NOMO-1 treated with DMSO at 0.1 percent for 48 hours (cell line): Measurements from ENCODE around the gene MT1E.
"Not testable (repeated sequence)": the region's sequence is repeated elsewhere in the genome, so short reads cannot be mapped to it uniquely, and the experiment has no call there.

Experiments used
- DNase-seq: peaks from one replicate; lab custom pipeline; 2025; ENCODE audit not compliant: unreplicated experiment; lab: John Stamatoyannopoulos, UW

The MT1E gene

DNA sequence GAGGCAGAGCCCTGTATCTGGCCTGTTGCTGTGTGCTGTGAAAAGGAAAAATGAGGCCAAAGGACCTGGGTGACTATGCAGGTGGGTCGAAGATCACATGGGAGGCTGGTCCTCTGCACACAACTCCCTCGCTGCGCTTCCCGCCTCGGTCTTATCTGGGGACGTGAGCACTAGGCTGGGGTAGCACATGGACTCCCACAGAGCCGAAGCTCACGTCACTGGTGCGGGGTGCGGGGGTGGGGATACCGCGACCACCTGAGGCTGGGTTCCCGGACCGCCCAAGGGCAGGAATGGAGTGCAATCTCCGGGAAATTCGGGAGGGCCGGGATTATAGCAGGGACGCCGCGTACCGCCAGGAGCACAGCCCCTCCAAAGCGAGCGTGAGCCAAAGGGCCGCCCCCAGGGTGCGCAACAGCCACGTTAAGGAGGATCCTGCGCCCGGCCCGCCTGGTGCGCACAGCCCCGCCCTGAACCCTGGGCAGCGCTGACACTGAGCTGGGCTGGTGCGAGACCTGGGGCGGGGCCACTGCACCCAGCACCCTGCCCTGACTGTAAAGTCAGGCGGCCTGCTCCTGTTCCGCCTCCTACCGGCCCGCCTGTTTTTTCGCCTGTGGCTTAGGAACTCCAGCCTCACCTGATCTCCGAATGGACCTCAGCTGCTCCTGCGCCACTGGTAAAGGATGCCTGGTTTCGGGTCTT is 17.6 kb downstream of the MT1E start:
- peak; percentile 84 for DNase-seq

DNA sequence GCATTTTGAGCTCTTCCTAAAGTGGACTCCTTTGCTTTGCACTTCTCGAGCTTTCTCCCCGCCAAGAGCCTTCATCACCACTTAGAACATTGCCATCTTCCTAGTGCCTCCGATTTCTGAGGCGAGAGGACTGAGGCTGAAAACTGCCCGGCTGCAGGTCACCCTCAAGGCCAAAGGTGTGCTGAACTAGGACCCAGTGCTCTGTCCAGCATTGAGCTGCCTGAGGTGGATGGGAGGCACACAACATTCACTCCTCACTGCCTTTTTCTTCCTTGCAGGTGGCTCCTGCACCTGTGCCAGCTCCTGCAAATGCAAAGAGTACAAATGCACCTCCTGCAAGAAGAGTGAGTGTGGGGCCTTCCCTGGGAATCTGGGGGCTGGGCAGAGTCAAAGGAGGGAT is 18.3 kb downstream of the MT1E start:
- no peak for DNase-seq

DNA sequence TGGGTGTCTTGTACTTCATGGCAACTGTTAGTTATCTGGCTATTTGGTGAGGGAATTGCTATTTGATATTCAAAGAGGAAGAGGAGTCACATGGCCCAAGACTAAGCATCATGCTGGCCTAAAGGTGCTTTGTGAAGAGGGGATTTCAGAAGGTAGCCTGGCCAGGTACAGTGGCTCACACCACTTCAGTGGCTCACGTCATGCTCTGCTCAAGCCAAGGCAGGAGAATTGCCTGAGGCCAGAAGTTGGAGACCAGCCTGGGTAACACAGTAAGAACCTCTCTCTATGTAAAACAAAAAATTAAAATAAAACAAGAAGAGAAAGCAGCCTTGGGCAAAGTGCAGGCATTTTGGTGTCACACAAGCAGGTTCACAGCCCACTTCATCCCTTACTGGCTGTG is 19.7 kb downstream of the MT1E start:
- DNase-seq, result no peak

DNA sequence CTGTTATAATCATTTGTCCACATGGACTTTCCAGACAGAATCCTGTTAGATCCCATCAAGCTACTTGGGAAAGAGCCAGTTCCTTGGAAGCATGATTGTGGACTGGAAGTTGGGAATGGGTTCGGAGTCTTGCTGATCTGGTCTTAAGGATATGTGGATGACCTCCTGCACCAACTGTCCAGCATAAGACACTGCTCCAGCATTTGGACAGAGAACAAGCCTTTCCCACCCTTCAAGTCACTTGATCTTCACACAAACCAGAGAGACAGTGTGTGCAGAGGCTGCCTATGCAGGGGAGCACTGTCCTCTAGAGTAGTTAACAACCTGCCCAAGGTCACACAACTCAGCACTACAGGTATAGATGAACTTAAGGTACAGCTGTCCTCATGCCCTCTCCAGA is 20.3 kb downstream of the MT1E start:
- no peak for DNase-seq

DNA sequence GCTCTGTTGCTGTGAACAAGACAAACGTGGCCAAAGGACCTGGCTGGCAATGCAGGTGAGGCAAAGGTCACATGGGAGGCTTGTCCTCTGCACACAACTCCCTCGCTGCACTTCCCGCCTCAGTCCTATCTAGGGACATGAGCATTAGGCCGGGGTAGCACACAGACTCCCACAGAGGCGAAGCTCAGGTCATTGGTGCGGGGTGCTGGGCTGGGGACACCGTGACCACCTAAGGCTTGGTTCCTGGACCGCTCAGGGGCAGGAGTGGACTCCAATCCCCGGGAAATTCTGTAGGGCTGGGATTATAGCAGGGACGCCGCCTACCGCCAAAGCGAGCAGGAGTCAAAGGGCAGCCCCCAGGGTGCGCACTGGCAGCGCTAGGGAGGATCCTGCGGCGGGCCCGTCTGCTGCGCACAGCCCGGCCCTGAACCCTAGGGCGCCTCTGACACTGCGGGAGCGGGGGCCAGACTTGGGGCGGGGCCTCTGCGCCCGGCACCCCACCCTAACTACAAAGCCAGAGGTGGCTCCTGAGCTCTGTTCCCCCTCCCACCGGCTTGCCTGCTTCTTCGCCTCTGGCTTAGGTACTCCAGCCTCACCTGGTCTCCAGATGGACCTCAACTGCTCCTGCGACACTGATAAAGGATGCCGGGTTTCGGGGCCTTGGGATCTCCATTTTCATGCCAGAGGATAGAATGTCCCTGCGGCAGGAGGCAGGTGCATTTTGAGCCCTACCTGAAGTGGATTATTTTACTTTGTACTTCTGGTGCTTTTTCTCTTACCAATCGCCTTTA is 22.3 kb downstream of the MT1E start:
- no peak for DNase-seq

DNA sequence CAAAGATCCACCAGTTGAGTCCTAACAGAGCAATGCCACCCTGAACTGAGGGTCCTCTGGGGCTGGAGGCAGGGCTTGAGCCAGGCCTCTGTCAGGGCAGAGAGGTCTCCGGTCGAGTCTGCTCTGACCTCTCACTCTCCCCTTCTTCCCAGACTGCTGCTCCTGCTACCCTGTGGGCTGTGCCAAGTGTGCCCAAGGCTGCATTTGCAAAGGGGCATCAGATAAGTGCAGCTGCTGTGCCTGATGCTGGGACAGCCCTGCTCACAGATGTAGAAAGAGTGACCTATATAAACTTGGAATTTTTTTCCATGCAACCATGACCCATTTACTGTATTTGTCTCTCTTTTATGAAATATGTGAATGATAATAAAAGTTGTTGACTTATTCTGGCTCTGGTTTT is 23.7 kb downstream of the MT1E start:
- DNase-seq, result no peak

DNA sequence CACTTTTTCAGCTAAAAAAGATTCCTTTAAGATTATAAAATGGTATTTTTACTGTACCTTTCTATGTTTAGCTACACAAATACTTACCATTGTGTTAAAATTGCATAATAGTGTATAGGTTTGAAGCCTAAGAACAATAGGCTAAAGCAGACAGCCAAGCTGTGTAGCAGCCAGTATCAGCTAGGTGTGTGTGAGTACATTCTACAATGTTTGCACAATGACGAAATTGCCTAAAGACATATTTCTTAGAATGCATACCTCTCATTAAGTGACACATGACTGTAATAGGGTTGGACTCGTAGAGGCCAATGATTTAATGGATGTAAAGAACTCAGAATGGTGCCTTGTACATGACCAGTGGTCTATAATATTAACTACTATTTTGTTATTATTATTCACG is 24.2 kb downstream of the MT1E start:
- DNase-seq, result no peak

DNA sequence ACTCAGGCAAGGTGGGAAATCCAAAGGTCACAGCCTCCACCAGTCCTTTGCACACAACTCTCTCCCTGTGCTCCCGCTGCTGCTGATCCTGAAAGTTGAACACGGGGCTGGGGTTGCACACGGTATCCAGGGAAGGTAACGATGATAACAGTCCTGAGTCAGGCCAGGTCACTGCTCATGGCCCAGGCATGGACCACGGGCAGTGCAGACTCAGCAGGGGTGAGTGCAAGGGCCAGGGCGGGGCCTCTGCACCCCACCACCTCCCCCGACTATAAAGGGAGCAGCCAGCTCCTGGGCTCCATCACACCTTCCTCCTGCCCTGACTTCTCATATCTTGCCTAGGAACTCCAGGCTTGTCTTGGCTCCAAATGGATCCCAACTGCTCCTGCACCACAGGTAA is 26.0 kb downstream of the MT1E start, which contains the start of gene MT1B:
Gene MT1B (plus strand): TSS at position 301 of the 400 bp plus-strand sequence. CDS start 68 bp downstream, at position 369.
- DNase-seq, result no peak

DNA sequence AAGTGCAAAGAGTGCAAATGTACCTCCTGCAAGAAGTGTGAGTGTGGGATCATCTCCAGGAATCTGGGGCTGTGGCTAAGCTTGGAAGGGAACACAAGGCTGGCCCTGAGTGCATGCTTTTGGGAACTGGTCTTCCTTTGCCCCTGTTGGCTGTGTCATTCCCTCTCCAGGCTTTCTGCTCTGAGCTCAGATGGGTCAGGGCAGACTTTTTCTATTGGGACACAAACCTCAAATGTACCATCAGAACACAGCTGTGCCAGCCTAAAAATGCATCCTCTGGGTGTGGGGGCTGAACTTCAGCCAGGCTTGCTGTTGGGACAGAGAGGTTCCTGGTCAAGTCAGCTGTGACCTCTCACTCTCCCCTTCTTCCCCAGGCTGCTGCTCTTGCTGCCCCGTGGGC is 27.0 kb downstream of the MT1E start:
- DNase-seq, result no peak

DNA sequence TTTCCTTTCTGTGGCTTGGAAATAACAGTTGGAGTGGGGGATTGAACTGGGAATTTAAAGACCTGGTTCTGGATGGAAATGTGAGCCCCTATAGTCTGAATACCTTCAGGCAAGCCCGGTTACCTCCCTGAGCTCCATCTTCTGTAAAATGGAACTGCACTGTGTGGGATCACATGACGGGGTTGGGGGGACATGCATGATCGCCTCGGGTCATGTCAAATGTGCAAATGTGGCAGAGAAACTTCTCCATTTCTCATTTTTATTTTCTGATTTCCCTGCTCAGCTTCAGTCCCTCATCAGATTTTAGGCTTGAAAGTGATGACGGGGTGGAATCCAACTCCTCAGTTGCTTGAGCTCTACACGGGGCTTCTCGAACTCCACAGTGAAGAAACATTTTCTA is 27.6 kb downstream of the MT1E start:
- DNase-seq, result no peak

DNA sequence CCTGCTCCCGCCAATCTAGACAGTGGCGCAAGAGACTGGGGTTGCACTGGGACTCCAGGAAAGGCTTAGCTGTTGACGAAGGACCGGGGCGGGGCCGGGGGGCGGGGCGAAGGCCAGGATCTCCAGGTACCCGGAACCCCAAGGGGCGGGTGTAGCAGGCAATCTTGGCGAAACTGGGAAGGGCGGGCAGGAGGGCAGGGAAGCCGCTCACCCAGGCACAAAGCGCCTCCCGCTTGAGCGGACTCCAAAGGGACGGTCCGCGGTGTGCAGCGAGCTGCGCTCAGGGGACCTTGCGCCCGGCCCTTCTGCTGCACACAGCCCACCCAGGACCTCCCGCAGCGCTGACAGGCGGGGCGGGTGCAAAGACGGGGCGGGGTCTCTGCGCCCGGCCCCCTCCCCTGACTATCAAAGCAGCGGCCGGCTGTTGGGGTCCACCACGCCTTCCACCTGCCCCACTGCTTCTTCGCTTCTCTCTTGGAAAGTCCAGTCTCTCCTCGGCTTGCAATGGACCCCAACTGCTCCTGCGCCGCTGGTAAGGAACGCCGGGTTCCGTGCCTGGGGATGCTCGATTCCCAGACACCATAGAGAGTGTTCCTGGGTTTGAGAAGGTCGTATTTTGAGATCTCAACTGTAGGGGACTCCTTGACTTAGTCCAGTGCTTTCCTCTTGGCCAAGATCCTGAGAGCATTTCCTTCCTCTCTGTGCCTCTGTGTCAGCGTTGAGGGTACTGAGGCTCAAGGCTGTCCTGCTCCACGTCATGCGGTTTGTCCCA is 32.2 kb downstream of the MT1E start, which contains the start of gene MT1F:
Gene MT1F (plus strand): TSS at position 405 of the 772 bp plus-strand sequence. CDS start 100 bp downstream, at position 505.
- peak; percentile 74 for DNase-seq

DNA sequence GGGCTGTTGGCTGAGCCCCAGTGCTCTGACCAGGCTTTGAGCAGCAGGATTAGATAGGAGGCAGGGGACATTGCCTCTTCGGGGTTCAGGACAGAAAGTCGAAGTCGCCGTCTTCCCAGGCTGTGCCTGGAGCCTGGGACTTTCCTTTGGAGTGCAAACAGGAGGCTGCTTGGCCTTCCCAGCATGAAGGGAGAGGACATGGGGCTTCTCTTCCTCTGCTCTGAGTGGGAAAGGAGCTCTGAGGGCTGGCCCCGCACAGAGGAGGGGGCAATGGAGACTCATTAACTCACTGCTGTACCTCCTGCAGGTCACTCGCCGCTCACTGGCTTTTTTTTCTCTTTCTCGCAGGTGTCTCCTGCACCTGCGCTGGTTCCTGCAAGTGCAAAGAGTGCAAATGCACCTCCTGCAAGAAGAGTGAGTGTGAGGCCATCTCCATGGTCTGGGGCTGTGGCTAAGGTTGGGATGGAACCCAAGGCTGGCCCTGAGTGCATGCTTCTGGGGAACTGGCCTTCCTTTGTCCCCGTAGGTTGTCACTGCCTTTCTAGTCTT is 32.8 kb downstream of the MT1E start:
- no peak for DNase-seq

DNA sequence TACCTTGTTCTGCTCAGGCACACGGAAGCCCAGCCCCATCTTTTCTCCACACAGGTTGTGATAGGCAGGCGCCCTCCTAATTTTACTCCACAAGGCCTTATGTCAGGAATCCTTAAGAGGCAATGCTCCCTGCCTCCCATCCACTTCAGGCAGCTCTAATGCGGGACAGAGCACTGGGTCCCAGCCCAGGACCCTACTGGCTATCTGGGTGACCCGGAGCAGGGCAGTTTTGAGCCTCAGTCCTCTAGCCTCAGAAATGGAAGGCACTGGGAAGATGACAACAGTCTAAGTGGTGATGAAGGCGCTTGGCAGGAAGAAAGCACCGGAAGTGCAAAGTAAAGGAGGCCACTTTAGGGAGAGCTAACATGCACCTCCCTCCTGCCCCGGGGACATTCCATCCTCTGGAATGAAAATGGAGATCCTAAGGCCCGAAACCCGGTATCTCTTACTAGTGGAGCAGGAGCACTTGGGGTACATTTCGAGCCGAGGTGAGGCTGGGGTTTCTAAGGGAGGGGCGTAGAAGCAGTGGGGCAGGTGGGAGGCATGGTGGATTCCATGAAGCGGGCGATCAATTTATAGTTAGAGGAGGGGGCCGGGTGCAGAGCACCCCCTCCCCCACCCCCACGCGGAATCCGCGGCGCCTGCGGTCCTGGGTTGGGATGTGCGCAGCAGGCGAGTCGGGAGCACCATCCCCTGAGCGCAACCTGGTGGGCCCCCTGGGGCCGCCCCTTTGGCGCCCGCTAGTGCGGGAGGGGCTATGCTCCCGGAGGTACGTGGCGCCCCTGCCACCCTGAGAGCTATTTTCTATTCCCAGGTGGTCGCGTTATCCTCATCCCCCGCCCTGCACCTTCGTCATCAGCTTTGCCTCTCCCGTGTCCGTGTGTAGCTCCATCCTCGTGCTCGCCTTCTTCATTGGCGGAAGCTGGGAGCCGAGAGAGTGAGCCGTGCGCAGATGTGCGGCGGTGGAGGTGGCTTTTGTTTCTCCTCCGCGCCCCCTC is 37.1 kb downstream of the MT1E start:
- no peak for DNase-seq

DNA sequence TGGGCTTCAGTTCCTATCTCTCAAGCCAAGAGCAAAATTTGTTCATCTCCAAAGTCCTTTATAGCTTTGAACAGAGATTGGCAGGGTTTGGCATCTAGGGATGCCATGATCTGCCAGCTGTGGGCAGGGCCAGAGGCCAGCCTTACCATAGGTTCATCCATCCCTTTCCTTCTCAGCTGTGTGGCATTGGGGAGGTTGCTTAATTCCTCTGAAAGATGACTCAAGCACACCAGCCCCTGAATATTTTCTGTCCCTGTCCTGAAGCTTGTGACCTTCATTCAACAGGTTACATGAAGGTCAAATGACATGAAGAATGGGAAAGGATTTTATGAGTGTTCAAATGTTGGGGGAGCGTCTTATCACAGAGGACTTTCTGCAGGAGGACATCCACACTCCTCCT is 38.9 kb downstream of the MT1E start:
- no peak for DNase-seq

DNA sequence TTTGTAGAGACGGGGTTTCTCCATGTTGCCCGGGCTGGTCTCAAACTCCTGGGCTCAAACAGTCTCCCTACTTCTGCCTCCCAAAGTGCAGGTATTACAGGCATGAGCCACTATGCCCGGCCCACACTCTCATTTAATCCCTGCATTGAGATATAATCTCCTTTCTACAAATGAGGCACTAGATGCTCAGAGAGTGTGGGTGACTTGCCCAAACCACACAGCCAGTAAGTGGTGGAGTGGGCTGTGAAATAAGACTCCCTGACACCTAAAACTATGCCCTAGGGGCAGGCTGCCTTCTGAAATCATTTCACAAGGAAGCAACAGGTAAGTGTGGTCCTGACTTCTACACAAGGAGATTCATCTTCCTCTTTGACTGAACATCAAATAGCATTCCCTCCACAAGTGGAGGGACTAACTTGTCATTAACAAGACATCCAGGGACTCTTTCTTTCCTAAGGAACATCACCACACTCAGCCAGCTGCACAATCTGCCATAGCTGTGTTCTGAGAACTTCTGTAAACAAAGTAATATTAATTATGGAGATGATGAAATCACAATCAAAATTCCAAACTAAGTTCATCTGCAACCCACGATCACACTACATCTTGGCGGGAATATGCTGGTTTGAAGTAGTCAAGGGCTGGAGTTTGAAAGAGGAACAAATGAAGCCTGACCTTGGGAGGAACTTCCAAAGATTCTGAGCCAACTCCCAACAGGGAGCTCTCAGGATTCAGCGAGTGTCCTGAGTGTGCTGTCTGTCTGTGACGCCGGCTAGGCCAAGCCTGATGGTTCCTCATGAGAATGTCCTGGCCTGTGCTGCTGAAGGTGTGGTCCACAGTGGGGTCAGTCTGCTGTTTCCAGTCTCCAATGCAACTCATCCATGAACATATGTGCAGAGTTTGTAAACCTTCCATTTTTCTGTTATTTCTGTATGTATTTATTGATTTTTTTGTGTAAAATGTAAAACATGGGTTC is 40.0 kb downstream of the MT1E start:
- DNase-seq, result not testable (repeated sequence)

DNA sequence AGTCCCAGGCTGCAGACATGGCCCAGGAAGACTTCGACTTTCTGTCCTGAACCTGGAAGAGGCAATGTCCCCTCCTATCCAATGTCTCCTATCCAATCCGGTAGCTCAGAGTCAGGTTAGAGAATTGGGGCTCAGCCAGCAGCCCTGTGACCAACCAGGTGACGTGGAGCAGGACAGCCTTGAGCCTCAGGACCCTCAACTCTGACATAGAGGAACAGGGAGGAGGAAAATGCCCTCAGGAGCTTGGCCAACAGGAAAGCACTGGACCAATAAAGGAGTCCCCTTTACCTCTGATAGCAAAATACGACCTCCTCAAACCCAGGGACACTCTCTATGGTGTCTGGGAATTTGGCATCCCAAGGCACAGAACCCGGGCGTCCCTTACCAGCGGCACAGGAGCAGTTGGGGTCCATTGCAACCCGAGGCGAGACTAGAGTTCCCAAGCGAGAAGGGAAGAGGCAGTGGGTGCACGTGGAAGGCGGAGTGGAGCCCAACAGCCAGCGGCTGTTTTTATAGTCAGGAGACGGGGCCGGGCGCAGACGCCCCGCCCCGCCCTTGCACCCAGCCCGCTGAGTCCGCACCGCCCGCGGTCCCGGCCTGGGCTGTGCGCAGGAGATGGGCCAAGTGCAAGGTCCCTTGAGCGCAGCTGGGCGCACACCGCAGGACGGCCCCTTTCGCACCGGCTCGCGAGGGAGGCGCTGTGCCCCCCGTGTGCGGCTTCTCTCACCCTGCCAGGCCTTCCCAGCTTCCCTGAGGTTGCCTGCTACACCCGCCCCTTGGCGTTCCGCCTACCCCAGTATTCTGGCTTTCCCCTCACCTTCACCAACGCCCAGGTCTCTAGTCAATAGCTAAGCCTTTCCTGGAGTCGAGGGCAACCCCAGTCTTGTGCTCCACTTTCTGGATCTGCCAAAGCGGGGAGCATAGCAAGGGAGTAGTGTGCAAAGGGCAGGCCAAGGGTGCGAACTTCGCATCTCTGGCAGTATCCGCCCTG is 42.3 kb downstream of the MT1E start, which contains the start of gene MT1G:
Gene MT1G (minus strand): TSS at position 485 of the 991 bp plus-strand sequence. CDS start 72 bp downstream, at position 413.
- DNase-seq, result peak; percentile 83

DNA sequence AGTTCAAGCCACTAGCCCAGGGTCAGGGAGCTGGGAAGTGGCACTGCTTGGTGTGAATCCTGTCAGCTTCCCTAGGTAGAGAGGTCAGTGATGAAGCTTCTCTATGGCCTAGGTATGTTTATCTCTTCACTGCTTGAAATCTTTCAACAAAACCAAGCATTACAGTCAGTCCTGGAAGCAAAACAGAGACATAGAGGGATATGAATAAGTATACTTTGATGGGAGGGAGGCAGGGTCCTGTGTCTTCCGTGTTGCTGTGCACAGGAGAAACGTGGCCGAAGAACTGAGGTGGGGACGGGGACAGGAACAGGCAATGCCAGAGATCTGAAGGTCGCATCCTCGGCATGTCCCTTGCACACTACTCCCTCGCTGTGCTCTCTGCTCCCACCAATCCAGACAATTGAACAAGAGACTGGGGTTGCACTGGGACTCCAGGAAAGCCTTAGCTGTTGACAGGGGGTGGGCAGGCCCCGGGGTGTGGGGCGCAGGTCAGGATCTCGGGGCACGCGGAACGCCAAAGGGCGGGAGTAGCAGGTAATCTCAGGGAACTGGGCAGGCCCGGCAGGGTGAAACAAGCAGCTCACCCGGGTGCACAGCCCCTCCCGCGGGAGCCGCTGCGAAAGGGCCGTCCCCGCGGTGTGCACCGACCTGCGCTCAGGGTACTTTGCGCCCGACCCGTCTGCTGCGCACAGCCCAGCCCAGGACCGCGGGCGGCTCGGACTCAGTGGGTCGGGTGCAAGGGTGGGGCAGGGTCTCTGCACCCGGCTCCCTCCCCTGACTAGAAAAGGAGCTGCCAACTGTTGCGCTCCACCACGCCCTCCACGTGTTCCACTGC is 43.6 kb downstream of the MT1E start, which contains the start of gene MT1H:
Gene MT1H (plus strand): TSS at position 810 of the 835 bp plus-strand sequence. CDS start 71 bp downstream, outside the sequence.
- DNase-seq, result peak; percentile 68
